HCT116 (cell line): ENCODE measurements around the gene DTNBP1.

Source experiments
- CTCF ChIP-seq, 3 experiments: fragments of 200-600 bp in 1 of 3; sonication (generic) in 1 of 3; IDR thresholded peaks in 2 of 3; conservative IDR thresholded peaks in 1 of 3; 2 replicates each; pipeline ENCODE4 v1.5.1; 2012 to 2017; ENCODE audit warnings: low read depth in 2 of 3, low read length in 2 of 3, antibody characterized with exemption in 1 of 3, borderline replicate concordance in 1 of 3, control low read depth in 1 of 3, mild to moderate bottlenecking in 1 of 3, mixed read lengths in 1 of 3, mixed run types in 1 of 3, moderate library complexity in 1 of 3; ENCODE audit not compliant: insufficient read depth in 1 of 3
- EZH2 ChIP-seq: fragments of 200-600 bp; sonication (generic); IDR thresholded peaks from 2 replicates; pipeline ENCODE4 v1.6.1; 2017; ENCODE audit warnings: antibody characterized with exemption, mixed run types
- ZFX ChIP-seq: fragments of 450-650 bp; IDR thresholded peaks from 2 replicates; pipeline ENCODE4 v1.6.1; 2017

DNA sequence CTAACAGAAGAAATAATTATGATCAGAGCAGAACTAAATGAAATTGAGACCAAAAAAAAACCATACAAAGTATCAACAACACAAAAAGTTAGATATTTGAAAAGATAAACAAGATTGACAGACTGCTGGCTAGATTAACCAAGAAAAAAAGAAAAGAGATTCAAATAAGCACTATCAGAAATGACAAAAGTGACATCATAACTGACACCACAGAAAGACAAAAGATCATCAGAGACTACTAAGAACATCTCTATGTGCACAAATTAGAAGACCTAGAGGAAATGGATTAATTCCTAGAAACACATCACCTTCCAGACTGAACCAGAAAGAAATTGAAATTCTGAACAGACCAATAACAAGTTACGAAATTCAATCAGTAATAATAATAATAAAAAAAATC lies 17.9 kb downstream of the DTNBP1 start:
- TF ChIP-seq CTCF (IDR thresholded peaks at IDR 0.05 in 2 of 3, conservative IDR thresholded peaks at IDR 0.05 in 1 of 3; ENCODE audit: borderline replicate concordance in 1 of 3, insufficient read depth in 1 of 3, low read depth in 2 of 3, low read length in 2 of 3) (no peak), ZFX (no peak), EZH2 (no peak)
